22Rv1 (cell line): ENCODE measurements around the gene SLC7A1.
"Not testable (repeated sequence)": the region's sequence is repeated elsewhere in the genome, so short reads cannot be mapped to it uniquely, and the experiment has no call there.

ENCODE experiments used
- H3K27ac ChIP-seq: fragments of 450-650 bp; 2 replicates; pipeline ENCODE4 v1.5.1; 2017
- CTCF ChIP-seq: fragments of 450-650 bp; IDR thresholded peaks from 2 replicates; pipeline ENCODE4 v1.5.1; 2017; ENCODE audit warnings: mild to moderate bottlenecking
- ZFX ChIP-seq: fragments of 450-650 bp; IDR thresholded peaks from 2 replicates; pipeline ENCODE4 v1.6.1; 2017; ENCODE audit warnings: antibody characterized with exemption, borderline replicate concordance

Gene SLC7A1

GRCh38 chr13:29595380-29596063, at the start of gene SLC7A1:
Gene SLC7A1, minus strand, starts transcription at chr13:29595688. Its CDS starts 59,500 bp downstream, at chr13:29536188.
- TF ChIP-seq CTCF, result peak; percentile 18
- TF ChIP-seq ZFX, result no peak
- H3K27ac ChIP-seq, result peak within 1 kb of the TSS; percentile 84

DNA sequence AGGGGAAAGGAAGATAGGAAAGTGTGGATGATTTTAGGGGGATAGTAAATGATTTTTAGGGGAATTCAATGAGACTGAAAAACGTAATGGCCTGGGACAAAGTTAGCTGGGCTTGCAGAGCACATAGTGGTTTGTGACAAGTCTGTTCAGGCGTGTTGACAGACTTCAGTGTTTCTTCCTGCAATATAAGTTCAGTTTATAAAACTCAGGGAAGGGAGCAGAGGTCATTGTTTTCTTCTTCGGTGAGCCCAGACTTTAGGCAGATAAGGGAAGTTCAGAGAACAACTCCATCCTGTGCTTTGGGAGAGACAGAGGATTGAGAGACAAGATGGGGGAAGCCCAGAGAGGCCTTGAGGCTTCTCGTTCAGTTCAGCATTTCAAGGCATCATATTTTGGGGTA, 45.2 kb upstream of the SLC7A1 start:
- no peak for TF ChIP-seq CTCF
- TF ChIP-seq ZFX, result no peak
- no peak overlapping the region for H3K27ac ChIP-seq

DNA sequence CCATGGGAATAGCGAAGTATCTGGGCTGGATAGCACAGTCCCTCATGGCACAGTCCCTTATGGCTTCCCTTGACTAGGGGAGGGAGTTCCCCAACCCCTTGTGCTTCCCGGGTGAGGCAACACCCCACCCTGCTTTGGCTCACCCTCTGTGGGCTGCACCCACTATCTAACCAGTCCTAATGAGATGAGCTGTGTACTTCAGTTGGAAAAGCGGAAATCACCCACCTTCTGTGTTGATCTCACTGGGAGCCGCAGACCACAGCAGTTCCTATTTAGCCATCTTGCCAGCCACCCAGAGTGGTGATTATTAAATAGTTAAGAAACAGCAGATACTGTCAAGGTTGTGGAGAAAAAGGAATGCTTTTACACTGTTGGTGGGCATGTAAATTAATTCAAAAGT, 41.3 kb upstream of the SLC7A1 start:
- not testable (repeated sequence) for H3K27ac ChIP-seq

DNA sequence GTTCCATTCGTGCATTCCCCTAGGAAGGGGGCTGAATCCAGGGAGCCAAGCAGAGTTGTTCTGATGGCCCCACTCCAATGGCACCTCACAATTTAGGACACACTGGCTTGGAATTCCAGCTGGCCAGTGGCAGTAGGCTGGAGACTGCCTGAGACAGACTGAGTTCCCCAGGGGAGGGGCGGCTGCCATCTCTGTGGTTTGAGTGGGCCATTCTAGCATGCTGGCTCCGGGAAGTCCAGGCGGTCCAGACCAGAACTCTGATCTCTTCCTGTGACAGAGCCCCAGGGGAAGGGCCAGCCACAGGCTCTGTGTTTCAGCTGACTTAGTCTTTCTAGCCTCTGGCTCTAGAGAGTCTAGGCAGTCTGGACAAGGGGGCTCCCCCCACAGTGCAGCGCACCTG, 29.5 kb upstream of the SLC7A1 start:
- TF ChIP-seq CTCF (no peak), ZFX (no peak)
- H3K27ac ChIP-seq, result no peak overlapping the region

- no peak for TF ChIP-seq ZFX
- no peak for TF ChIP-seq CTCF
- no peak overlapping the region for H3K27ac ChIP-seq
These were observed 26.4 kb upstream of the SLC7A1 start for GRCh38 chr13:29621841-29622240.

DNA sequence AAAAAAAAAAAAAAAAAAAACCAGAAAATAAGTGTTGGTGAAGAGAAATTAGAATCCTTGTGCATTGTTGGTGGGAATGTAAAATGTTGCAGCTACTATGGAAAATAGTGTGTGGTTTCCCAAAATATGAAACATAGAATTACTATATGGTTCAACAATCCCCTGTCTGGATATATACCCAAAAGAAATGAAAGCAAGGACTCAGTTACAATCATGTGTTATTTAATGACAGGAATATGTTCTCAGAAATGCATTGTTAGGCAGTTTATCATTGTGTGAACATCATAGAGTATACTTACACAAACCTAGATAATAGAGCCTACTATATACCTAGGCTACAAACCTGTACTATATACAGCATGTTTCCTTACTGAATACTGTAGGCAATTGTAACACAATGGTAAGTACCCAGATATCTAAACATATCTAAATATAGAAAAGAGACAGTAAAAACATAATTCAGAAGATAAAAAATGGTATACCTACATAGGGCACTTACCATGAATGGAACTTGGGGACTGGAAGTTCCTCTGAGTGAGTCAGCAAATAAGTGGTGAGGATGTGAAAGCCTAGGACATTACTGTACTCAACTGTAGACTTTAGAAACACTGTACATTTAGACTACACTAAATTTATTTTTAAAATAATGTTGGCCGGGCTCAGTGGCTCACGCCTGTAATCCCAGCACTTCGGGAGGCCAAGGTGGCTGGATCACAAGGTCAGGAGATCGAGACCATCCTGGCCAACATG, 25.7 kb upstream of the SLC7A1 start:
- TF ChIP-seq CTCF (no peak), ZFX (no peak)
- no peak overlapping the region for H3K27ac ChIP-seq

DNA sequence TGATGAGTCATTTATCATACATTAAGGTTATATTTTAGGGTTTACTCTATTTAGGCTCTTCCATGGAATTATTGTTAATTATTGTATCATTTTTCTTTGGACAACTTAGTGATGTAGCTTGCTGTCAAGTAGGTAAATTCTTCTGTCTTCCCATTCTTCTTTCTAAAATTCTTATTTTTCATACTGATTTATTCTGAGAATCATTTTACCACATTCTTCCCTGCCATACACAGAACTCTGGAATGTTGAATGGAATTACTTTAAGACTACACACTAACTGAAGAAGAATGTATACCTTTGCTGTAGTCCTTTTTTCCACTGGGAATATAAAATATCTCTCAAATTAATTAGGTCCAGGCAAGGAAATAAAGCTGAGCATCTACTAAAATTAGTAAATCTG, 24.5 kb upstream of the SLC7A1 start:
- TF ChIP-seq ZFX, result no peak
- no peak for TF ChIP-seq CTCF
- no peak overlapping the region for H3K27ac ChIP-seq

GRCh38 chr13:29613101-29613500, 17.6 kb upstream of the SLC7A1 start:
- H3K27ac ChIP-seq, result no peak overlapping the region
- TF ChIP-seq ZFX, result no peak
- TF ChIP-seq CTCF, result no peak
